HG02759 (cell line): ENCODE measurements around the gene RPL6.
A peak's percentile ranks its signal among the peaks of the same experiment; 100 is the strongest.
"Not testable (repeated sequence)": the region's sequence is repeated elsewhere in the genome, so short reads cannot be mapped to it uniquely, and the experiment has no call there.

Source experiments
- ATAC-seq: cut with Tn5 transposase; IDR thresholded peaks from one replicate; pipeline ENCODE4 v1.9.1; 2021; ENCODE audit warnings: mild to moderate bottlenecking, moderate library complexity; ENCODE audit not compliant: unreplicated experiment

Gene RPL6

GRCh38 chr12:112419297-112420133, 10.1 kb upstream of the RPL6 start:
- ATAC-seq = no peak

- peak; percentile 82 for ATAC-seq
Observed at GRCh38 chr12:112418608-112419296, 9.3 kb upstream of the RPL6 start, which contains the start of gene PTPN11. TSS of gene PTPN11 (plus strand) at chr12:112418947. CDS start at chr12:112419112, 165 bp downstream.

GRCh38 chr12:112418273-112418607, 8.8 kb upstream of the RPL6 start:
- no peak for ATAC-seq

GRCh38 chr12:112415457-112415856, 6.1 kb upstream of the RPL6 start:
- not testable (repeated sequence) for ATAC-seq

- ATAC-seq = no peak
Observed at GRCh38 chr12:112413855-112414625, 4.6 kb upstream of the RPL6 start.

- ATAC-seq = no peak
Observed at GRCh38 chr12:112409906-112410244, 470 bp upstream of the RPL6 start.

GRCh38 chr12:112408621-112409020, 784 bp downstream of the RPL6 start:
- ATAC-seq = no peak

- not testable (repeated sequence) for ATAC-seq
Observed at GRCh38 chr12:112407683-112408082, 1.7 kb downstream of the RPL6 start.

- ATAC-seq = no peak
Observed at GRCh38 chr12:112406519-112407488, 2.6 kb downstream of the RPL6 start.

- ATAC-seq = no peak
Observed at GRCh38 chr12:112401903-112402498, 7.4 kb downstream of the RPL6 start.

- no peak for ATAC-seq
Observed at GRCh38 chr12:112401054-112401453, 8.4 kb downstream of the RPL6 start.

GRCh38 chr12:112393328-112393727, 16.1 kb downstream of the RPL6 start:
- ATAC-seq = no peak

GRCh38 chr12:112389922-112390654, 19.3 kb downstream of the RPL6 start:
- ATAC-seq = not testable (repeated sequence)

GRCh38 chr12:112389228-112389627, 20.2 kb downstream of the RPL6 start:
- no peak for ATAC-seq

GRCh38 chr12:112386726-112387125, 22.7 kb downstream of the RPL6 start:
- ATAC-seq = no peak

- ATAC-seq = no peak
Observed at GRCh38 chr12:112382866-112383265, 26.5 kb downstream of the RPL6 start.

GRCh38 chr12:112381883-112382796, 27.3 kb downstream of the RPL6 start, which contains the start of gene HECTD4:
TSS of gene HECTD4 (minus strand) at chr12:112382431. CDS start at chr12:112382128, 303 bp downstream.
- ATAC-seq = peak; percentile 93

GRCh38 chr12:112381406-112381882, 28.0 kb downstream of the RPL6 start:
- ATAC-seq = peak; percentile 55
